Suppressor macrophage treated with lipopolysaccharide for 4 hours (primary cell): ENCODE measurements around the gene HOXB3.

Source experiments
- DNase-seq: peaks from one replicate; pipeline ENCODE4 v3.0.0-alpha.2; 2020

Gene HOXB3

GRCh38 chr17:48553826-48554225, 36.2 kb downstream of the HOXB3 start:
- DNase-seq, result no peak

DNA sequence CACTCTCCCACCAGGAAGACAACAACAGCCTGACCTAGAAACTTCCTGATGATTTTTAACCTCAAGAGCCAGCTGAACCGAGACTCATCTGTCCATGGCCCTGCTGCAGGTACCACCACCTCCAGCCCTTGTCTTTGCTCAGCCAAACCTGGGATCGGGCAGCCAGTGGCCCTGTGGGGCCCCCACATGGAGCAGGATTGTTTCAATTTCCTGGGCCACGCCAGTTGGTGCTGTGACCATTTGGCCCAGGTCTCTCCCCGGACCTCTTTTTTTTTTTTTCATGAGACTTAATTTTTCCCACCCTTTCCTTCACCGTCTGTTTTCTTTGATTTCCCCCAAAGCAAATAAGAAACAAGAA, 36.9 kb downstream of the HOXB3 start:
- DNase-seq, result no peak

DNA sequence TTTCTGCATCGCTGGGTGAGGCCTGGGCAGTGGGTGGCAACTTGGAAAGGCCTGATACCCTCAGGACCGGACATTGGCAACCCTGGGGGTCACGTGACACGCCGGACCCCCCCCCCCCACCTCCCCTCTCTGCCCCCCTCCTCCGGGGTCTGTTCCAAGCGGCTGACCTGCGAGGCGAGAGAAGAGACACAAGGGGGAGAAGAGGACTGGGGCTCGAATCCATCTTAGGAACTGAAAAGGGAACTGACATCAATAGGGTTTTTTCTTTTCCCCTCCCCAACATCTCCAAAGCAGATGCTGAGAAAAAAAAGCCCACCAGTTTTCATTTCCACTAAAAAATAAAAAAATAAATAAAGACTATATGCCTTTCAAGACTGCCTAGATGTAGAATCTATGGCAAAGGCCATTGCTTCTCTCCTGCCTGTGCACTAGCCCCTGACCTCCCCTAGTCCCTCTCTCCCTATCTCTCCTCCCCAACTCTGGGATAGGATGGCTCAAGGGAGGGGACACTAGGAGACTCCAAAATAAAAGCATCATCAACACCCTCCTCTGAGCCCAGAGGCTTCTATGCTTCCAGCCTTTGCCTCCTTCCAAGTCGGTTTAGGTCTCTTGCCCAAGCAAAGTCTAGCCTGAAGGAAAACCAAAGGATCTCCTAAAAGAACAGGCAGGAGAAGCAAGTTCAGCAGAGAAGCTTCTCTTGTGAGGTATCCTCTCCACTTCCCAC, 37.4 kb downstream of the HOXB3 start:
- no peak for DNase-seq

GRCh38 chr17:48551596-48552465, 38.2 kb downstream of the HOXB3 start:
- DNase-seq, result no peak

- DNase-seq, result no peak
Measured at GRCh38 chr17:48551214-48551555, 38.9 kb downstream of the HOXB3 start.

DNA sequence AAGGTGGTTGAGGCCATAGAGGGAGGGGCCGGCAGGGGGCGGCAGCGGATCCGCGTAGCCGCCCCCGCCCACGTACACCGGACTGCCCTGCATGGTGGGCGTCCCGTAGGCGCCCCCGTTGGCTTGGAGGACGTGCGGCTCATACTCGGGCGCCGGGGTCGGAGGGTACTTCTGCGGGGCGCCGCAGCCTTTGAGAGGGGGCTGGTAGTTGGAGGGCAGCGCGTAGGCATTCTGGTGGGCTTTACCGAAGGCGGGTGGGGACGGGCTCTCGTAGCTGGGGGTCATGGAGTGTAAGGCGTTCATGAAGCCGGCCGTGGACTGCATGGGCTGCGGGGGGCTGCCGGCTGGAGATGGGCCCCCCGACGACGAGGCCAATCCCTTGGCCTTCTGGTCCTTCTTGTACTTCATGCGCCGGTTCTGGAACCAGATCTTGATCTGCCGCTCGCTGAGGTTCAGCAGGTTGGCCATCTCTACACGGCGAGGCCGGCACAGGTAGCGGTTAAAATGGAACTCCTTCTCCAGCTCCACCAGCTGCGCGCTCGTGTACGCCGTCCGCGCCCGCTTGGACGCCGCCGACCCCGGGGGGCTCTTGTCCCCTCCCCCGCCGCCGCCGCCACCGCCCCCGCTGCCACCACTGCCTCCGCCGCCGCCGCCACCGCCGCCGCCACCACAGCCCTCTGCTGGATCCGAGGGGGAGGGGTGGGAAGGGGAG, 39.4 kb downstream of the HOXB3 start:
- DNase-seq, result no peak

DNA sequence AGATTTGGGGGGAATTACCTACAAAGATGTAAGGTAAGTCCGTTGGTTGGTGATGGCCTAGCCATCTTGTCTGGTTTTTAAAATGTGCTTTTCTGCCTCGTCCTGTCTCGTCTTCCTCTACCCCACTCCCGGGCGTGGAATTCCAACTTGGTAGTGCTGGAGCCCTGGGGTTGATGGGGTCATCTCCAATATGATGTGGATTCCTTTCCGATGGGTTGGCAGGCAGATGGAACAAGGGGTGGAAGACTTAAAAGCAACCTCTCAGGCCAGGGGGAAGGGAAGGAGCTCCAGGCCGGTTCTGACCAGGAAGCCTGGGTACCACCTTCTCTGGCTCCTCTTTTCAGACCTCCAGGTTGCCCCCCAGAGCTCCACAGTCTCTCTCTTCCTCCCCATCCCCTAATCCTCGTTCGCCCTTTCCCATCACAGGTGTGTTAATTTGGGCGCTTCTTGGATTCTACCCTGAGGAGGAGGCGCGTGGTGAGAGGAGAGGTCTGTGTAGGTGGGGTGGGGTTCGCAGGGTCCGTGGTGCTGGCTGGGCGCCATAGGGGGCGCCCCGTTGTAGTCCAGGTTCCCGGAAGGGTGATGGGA, 40.0 kb downstream of the HOXB3 start:
- no peak for DNase-seq

GRCh38 chr17:48549281-48549630, 40.8 kb downstream of the HOXB3 start:
- no peak for DNase-seq

- no peak for DNase-seq
Measured at GRCh38 chr17:48548523-48549280, 41.3 kb downstream of the HOXB3 start.

GRCh38 chr17:48547808-48548522, 42.1 kb downstream of the HOXB3 start:
- DNase-seq, result peak; percentile 45

DNA sequence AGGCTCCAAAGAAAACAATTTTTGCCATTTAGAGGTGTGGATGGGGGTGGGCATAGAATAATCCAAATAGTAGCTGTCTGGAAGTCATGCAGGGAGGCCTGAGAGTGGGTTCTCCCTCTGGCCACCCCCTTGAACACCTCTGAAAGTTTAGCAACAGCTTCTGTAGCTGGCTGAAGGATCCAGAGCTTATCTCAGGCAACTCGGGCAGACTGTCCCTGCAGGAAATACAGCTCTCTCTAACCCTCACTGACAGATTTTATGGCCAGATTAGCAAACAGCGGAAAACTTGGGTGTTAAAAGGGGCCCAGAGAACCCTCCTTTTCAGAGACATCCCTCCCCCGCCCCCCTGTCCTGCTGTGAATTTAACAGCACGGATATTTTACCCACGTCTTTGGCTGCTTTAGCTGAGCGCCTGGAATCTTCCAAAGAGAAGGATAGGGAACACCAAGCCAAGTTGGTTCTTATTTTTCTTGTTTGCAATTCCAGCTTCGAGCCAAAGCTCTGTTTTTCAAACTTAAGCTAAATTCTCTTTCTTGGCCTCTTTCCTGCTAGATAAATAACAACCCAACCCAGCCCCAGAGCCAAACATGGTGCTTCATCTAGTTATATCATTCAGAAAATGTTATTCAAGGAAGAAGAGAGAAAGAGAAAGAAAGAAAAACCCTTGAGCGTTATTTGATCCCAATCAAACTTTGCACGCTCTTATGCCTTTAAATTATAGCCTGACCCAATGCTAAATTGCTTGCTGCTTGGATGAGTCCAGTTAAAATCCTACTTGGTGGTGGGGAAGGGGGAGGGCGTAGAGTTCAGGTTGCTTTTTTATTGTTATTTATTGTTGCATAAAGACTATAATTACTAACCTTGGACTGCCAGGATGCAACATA, 42.9 kb downstream of the HOXB3 start:
- no peak for DNase-seq

GRCh38 chr17:48546137-48546923, 43.7 kb downstream of the HOXB3 start:
- no peak for DNase-seq

GRCh38 chr17:48545539-48545938, 44.5 kb downstream of the HOXB3 start:
- no peak for DNase-seq

DNA sequence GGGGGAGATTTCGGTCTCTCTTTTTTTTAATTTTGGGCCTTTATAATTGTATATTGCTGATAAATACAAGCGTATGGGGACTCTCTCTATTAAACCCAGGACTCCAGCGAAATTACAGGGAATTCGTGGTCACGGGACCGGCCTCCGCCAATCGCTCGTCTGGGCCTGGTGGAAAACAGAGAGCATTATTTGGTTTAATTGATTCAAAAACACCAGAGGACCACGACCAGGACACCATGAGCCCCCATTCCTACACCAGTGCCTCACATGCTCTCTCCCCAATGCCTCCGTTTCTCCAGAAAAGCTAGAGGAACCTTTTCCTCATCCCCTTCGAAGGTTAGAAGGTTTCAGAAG, 45.0 kb downstream of the HOXB3 start, which contains the start of gene HOXB2:
TSS of gene HOXB2 (minus strand) at position 88 of the 354 bp plus-strand sequence. CDS start 198 bp downstream, outside the sequence.
- DNase-seq, result no peak

GRCh38 chr17:48544349-48545021, 45.6 kb downstream of the HOXB3 start:
- DNase-seq, result no peak

- DNase-seq, result no peak
Measured at GRCh38 chr17:48543854-48544348, 46.1 kb downstream of the HOXB3 start.

GRCh38 chr17:48543107-48543853, 46.8 kb downstream of the HOXB3 start:
- DNase-seq, result peak; percentile 57

DNA sequence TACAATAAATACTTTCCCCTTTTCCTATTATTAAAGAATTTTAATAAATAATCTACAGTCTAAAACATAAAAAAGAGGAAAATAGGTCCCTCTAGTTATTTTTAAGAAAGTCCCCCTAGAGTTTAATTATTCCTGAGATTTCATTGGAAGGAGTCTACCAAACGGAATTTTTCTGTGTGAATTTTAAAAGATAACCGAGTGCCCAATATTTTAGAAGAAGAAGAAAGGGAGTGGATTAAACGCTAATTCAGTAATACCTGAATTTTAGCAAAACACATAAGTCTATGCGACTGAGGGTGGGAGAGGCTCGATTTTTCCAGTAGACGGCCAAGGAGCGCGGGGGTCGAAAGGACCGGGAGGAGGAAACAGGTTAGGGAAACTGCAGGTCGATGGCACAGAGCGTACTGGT, 47.3 kb downstream of the HOXB3 start:
- DNase-seq, result no peak
